ENCODE measurements around the gene GBX2. TPM values are rescaled to one million over a fixed set of nuclear protein-coding genes. Genes with fewer than 3 reads are reported as not detected.

GBX2 gene
- total and polyA plus RNA-seq, 12 donors: not detected

DNA sequence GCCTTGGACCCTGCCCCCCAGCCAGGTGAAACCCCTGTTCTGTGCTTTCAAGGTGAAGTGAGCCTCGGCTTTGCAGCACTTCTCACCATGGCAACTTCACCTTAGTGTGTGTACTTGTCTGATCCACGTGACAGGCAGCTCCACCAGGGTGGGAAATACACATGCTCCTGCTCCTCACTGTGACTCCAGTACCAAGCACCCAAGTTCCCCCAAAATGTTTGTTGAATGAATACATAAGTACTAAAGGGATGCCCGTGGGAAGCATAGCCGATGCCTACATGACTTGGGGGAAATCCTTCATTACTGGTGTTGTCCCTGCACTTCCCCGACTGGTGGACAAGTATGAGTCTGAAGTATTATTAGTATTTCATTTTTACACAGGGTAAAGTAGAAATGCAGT, 41.8 kb upstream of the GBX2 start:
- TF ChIP-seq, protein P1, sequence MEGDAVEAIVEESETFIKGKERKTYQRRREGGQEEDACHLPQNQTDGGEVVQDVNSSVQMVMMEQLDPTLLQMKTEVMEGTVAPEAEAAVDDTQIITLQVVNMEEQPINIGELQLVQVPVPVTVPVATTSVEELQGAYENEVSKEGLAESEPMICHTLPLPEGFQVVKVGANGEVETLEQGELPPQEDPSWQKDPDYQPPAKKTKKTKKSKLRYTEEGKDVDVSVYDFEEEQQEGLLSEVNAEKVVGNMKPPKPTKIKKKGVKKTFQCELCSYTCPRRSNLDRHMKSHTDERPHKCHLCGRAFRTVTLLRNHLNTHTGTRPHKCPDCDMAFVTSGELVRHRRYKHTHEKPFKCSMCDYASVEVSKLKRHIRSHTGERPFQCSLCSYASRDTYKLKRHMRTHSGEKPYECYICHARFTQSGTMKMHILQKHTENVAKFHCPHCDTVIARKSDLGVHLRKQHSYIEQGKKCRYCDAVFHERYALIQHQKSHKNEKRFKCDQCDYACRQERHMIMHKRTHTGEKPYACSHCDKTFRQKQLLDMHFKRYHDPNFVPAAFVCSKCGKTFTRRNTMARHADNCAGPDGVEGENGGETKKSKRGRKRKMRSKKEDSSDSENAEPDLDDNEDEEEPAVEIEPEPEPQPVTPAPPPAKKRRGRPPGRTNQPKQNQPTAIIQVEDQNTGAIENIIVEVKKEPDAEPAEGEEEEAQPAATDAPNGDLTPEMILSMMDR (IDR thresholded peaks at IDR 0.05): no peak
- TF ChIP-seq POLR2A (IDR thresholded peaks at IDR 0.05): no peak
- peaks cover 11% of the 10 kb centered on the region for H3K27me3 ChIP-seq

DNA sequence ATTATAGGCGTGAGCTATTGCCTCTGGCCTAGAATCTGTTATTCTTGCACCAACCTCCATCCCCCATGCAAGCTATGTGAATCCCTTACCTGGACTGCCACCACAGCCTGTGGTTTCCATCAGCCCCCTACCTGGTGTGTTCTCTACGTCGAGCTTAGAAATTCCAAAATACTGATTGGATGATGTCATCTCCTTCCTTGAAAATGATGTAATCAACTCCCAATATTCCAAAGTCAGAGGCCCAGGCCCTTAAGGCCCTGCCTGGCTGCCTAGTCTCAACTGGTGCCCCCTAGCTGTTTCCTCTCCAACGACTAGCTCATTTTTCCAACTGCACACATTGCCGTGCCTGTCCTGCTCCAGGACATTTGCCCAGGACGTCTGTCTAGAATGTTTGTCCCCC, 41.3 kb upstream of the GBX2 start:
- Histone ChIP-seq H3K27ac (no peak overlapping the region), H3K9me3 (replicated peaks in 1 of 3) (no peaks in the 10 kb centered on the region), H3K36me3 (replicated peaks in 1 of 2) (no peaks in the 10 kb centered on the region), H3K4me1 (replicated peaks in 1 of 2) (no peaks in the 10 kb centered on the region), H3K27me3 (peaks cover 11% of the 10 kb centered on the region), H3K4me3 (no peak overlapping the region)
- intact Hi-C loops (cut with DNase I): no loop called here
- DNase-seq: no peak
- TF ChIP-seq POLR2A (IDR thresholded peaks at IDR 0.05): no peak
- TF ChIP-seq, protein P1 (IDR thresholded peaks at IDR 0.05): no peak
- 61 to 74% (median 67%) methylated on average over 6 of the region's 6 CpGs for WGBS, 4 donors

More for the DNA sequence above, 41.8 kb upstream of the GBX2 start:
- Histone ChIP-seq H3K36me3 (replicated peaks in 1 of 2) (no peaks in the 10 kb centered on the region), H3K9me3 (replicated peaks in 1 of 3) (no peaks in the 10 kb centered on the region), H3K4me1 (replicated peaks in 1 of 2) (no peaks in the 10 kb centered on the region), H3K27ac (no peak overlapping the region), H3K4me3 (no peak overlapping the region)
- intact Hi-C loops (cut with DNase I): no loop called here
- WGBS, 4 donors: 63 to 82% (median 69%) methylated on average over 5 of the region's 5 CpGs
- no peak for DNase-seq

DNA sequence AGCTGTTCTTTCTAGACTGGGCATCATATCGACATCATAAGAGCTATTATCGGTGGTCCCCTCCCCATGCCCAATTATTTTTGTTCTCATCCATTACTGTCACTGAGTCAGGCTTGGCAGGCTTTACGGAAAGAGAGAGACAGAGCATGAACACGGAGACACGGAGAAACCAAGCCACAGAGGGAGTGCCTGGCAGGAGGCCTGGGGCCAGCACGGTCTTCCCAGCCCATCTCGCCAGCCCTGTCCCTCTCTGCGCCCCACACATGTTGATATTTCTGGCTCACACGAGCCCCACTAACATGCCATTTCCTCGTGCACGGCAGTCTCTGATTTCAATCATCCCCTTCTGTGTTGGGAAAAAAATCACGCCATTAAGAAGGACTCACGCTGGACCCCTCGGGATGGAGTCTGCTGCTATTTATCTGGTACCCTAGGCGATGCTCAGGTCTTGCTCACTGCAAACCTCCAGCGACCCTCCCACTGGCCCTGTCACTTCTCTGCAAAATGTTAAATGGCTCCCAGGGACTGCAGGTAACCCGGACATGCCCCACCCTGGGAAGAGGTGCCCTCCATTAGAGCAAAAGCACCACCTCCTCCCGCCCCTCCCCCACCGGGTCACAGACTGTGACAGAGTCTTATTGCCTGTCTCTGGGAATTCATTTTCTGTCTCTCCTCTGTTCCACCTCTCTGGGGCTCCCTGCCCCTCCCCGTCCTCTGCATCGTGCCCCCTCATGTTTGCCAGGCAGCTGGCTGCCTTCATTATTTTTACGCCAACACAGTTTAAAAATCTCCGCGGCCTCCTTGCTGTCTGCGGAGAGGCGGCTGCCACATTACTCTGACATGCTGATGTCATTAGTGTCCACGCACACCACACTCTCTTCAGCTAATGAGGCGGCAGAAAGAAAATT, 40.1 kb upstream of the GBX2 start:
- Histone ChIP-seq H3K36me3 (replicated peaks in 1 of 2) (no peaks in the 10 kb centered on the region), H3K9me3 (replicated peaks in 1 of 3) (no peaks in the 10 kb centered on the region), H3K27me3 (peaks cover 3% of the 10 kb centered on the region), H3K4me1 (replicated peaks in 1 of 2) (no peaks in the 10 kb centered on the region), H3K27ac (no peak overlapping the region), H3K4me3 (no peak overlapping the region)
- DNase-seq: no peak
- intact Hi-C loops (cut with DNase I): no loop called here
- 64 to 71% (median 68%) methylated on average over 26 to 28 of the region's 28 CpGs for WGBS, 4 donors
- no peak for TF ChIP-seq POLR2A (IDR thresholded peaks at IDR 0.05)
- TF ChIP-seq, protein P1 (IDR thresholded peaks at IDR 0.05): no peak

DNA sequence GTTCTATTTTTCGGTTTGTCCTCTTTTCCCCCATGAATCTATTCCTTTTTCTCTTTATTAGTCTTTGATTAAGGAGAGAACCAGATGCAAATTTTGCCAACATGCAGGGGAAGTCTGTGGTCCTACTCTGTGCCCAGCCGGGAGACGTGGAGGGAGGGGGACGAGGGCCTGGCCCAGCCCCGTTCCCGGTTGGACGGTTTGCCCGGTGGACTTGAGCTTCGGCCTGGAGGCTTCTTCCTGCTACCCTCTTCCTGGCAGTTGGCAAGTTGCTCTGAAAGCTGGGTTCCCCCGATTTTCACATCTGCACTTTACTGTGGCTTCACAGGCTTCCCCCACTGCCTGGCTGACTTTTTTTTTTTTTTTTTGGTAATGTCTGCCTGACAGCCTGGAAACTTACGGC, 39.3 kb upstream of the GBX2 start:
- Histone ChIP-seq H3K27ac (no peak overlapping the region), H3K36me3 (replicated peaks in 1 of 2) (no peaks in the 10 kb centered on the region), H3K4me3 (no peak overlapping the region), H3K4me1 (replicated peaks in 1 of 2) (no peaks in the 10 kb centered on the region), H3K27me3 (peaks cover 3% of the 10 kb centered on the region), H3K9me3 (replicated peaks in 1 of 3) (no peaks in the 10 kb centered on the region)
- WGBS, 4 donors: 77 to 81% (median 80%) methylated on average over 11 of the region's 11 CpGs
- TF ChIP-seq POLR2A (IDR thresholded peaks at IDR 0.05): no peak
- TF ChIP-seq, protein P1 (IDR thresholded peaks at IDR 0.05): no peak
- intact Hi-C loops (cut with DNase I): no loop called here
- no peak for DNase-seq
